Breast epithelium (tissue), 4 donors: ENCODE measurements around the gene PDCD5. TPM values are rescaled to one million over a fixed set of nuclear protein-coding genes. Genes with fewer than 3 reads are reported as not detected.
"Not testable (repeated sequence)": the region's sequence is repeated elsewhere in the genome, so short reads cannot be mapped to it uniquely, and the experiment has no call there.

Source experiments
- DNase-seq, 2 donors: peaks; one replicate each; pipeline ENCODE4 v3.0.0-alpha.2; 2019; ENCODE audit warnings: low spot score in 2 of 2
- H3K27ac ChIP-seq, 2 donors: fragments of 200-600 bp; sonication (generic) in 1 of 2; one replicate each; pipeline ENCODE4 v1.5.1; 2016 to 2019; ENCODE audit warnings: mild to moderate bottlenecking in 1 of 2
- H3K27me3 ChIP-seq, 2 donors: fragments of 200-600 bp; sonication (generic) in 1 of 2; one replicate each; pipeline versions ENCODE4 v1.5.1 to v1.6.0; 2017 to 2019; ENCODE audit warnings: control low read depth in 1 of 2, mild to moderate bottlenecking in 1 of 2
- H3K36me3 ChIP-seq: fragments of 200-600 bp; one replicate; pipeline ENCODE4 v1.5.1; 2019
- H3K4me1 ChIP-seq, 2 donors: fragments of 200-600 bp; sonication (generic); one replicate each; pipeline ENCODE4 v1.5.1; 2016 to 2019; ENCODE audit warnings: control low read depth in 1 of 2
- H3K4me3 ChIP-seq, 3 donors: fragments of 200-600 bp; sonication (generic); 1 replicate in 2 of 3; 2 replicates in 1 of 3; pipeline ENCODE4 v1.5.1; 2016 to 2019; ENCODE audit warnings: mild to moderate bottlenecking in 3 of 3, moderate library complexity in 2 of 3
- H3K9me3 ChIP-seq, 2 donors: fragments of 200-600 bp; sonication (generic) in 1 of 2; one replicate each; pipeline ENCODE4 v1.5.1; 2016 to 2019; ENCODE audit warnings: control low read depth in 1 of 2
- CTCF ChIP-seq, 3 donors: fragments of 450-650 bp; IDR thresholded peaks; one replicate each; pipeline ENCODE4 v1.5.1; 2016 to 2017; ENCODE audit warnings: antibody characterized with exemption in 3 of 3, mild to moderate bottlenecking in 3 of 3, moderate library complexity in 3 of 3
- POLR2A ChIP-seq: fragments of 450-650 bp; IDR thresholded peaks from one replicate; pipeline ENCODE4 v1.6.1; 2016; ENCODE audit warnings: antibody characterized with exemption, mild to moderate bottlenecking, moderate library complexity
- POLR2AphosphoS5 ChIP-seq, 3 donors: sonication (generic); formaldehyde crosslinking; IDR thresholded peaks; one replicate each; pipeline ENCODE4 v1.6.1; 2017; ENCODE audit warnings: antibody characterized with exemption in 3 of 3
- intact Hi-C: fragments of 100-400 bp; cut with DNase I; formaldehyde crosslinking; loops from one replicate; pipeline ENCODE4 v1.15.1; 2023; ENCODE audit warnings: low total_unique reads
- total RNA-seq, 3 donors: library from RNA; depleted of rRNA; stranded (reverse); fragments of >200 nt; gene quantifications; one replicate each; pipeline ENCODE4 v1.1.0, GENCODE V29; 2016

Gene PDCD5
- total RNA-seq, 3 donors from 2014 or later = 82.8 to 93.7 (median 89.3) TPM

DNA sequence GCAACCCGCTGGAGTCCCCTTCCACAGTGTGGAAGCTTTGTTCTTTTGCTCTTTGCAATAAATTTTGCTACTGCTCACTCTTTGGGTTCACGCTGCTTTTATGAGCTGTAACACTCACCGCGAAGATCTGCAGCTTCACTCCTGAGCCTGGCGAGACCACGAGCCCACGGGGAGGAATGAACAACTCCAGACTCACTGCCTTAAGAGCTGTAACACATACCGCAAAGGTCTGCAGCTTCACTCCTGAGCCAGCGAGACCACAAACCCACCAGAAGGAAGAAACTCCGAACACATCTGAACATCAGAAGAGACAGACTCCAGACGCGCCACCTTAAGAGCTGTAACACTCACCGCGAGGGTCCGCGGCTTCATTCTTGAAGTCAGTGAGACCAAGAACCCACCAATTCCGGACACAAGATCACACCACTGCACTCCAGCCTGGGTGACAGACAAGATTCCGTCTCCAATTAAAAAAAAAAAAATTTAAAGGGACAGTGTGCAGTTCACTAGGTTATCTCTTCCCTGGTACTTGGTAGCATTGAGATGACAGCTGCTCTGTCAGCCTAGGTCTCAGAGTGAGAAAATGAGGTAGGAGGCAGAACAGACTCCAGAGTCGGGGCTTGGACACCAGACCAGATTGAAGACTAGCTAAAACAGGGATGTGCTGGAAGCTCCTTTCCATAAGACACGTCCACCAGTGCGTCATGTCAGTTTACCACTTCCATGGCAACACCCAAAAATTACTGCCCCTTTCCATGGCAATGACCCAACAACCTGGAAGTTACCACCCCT is 8.1 kb upstream of the PDCD5 start:
- intact Hi-C loops, H3K27ac ChIP-seq, H3K36me3 ChIP-seq, H3K9me3 ChIP-seq, H3K4me3 ChIP-seq, DNase-seq, H3K4me1 ChIP-seq: not testable (repeated sequence)
- H3K27me3 ChIP-seq = peaks cover 0 to 13% of the 10 kb centered on the region in 2 donors

- Histone ChIP-seq H3K36me3 (no peaks in the 10 kb centered on the region), H3K4me1 (peaks cover 0 to 4% of the 10 kb centered on the region in 2 donors), H3K27ac (no peak overlapping the region), H3K9me3 (no peaks in the 10 kb centered on the region), H3K27me3 (peaks cover 0 to 13% of the 10 kb centered on the region in 2 donors), H3K4me3 (no peak overlapping the region)
- no peak for TF ChIP-seq CTCF (IDR thresholded peaks at IDR 0.05)
- TF ChIP-seq POLR2AphosphoS5 (IDR thresholded peaks at IDR 0.05) = no peak
- TF ChIP-seq POLR2A = no peak
- intact Hi-C loops = no loop called here
- no peak for DNase-seq
These were observed 7.5 kb upstream of the PDCD5 start for GRCh38 chr19:32573492-32573794.

- Histone ChIP-seq H3K27me3 (no peaks in the 10 kb centered on the region), H3K27ac (no peak overlapping the region), H3K36me3 (no peaks in the 10 kb centered on the region), H3K9me3 (no peaks in the 10 kb centered on the region), H3K4me1 (no peaks in the 10 kb centered on the region), H3K4me3 (no peak overlapping the region)
- DNase-seq = no peak
- TF ChIP-seq CTCF (IDR thresholded peaks at IDR 0.05) (no peak), POLR2A (no peak), POLR2AphosphoS5 (IDR thresholded peaks at IDR 0.05) (no peak)
- intact Hi-C loops = no loop called here
These were observed 4.2 kb upstream of the PDCD5 start for GRCh38 chr19:32576790-32577189.

DNA sequence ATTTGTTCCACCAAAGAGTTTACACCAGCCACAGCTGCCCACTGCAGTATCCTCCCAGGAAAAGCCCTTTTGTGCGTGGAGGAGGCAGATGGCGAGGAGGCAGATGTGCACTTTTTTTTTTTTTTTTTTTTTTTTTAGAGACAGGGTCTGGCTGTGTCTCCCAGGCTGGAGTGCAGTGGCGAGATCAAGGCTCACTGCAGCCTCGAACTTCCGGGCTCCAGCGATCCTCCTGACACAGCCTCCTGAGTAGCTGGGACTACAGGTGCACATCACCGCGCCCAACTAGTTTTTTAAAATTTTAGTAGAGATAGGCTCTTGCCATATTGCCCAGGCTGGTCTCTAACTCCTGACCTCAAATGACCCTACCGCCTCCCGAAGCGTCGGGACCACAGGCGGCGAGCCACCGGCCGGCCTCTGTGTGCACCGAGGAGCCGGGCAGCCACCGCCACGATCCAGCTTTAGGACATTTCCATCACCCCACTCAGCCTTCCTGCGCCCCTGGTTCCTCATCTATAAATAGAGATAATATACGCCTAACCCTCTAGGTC is 563 bp upstream of the PDCD5 start:
- Histone ChIP-seq H3K36me3 (no peaks in the 10 kb centered on the region), H3K9me3 (no peaks in the 10 kb centered on the region), H3K27ac (peak overlapping the region; percentile 38 to 86), H3K27me3 (no peaks in the 10 kb centered on the region), H3K4me1 (no peaks in the 10 kb centered on the region), H3K4me3 (peak overlapping the region; percentile 80 to 92 (median 86))
- no peak for TF ChIP-seq POLR2A
- no peak for TF ChIP-seq CTCF (IDR thresholded peaks at IDR 0.05)
- TF ChIP-seq POLR2AphosphoS5 (IDR thresholded peaks at IDR 0.05) = no peak
- no peak for DNase-seq
- intact Hi-C loops = no loop called here

- DNase-seq = no peak
- Histone ChIP-seq H3K9me3 (no peaks in the 10 kb centered on the region), H3K4me3 (peak overlapping the region; percentile 80 to 92 (median 86)), H3K36me3 (no peaks in the 10 kb centered on the region), H3K27me3 (no peaks in the 10 kb centered on the region), H3K4me1 (no peaks in the 10 kb centered on the region), H3K27ac (peak overlapping the region; percentile 84 to 86)
- TF ChIP-seq POLR2AphosphoS5 (IDR thresholded peaks at IDR 0.05) (no peak), POLR2A (no peak), CTCF (IDR thresholded peaks at IDR 0.05) (no peak)
- intact Hi-C loops = no loop called here
These were observed 752 bp downstream of the PDCD5 start for GRCh38 chr19:32581705-32582179.

- H3K27ac ChIP-seq, H3K9me3 ChIP-seq, H3K4me3 ChIP-seq, intact Hi-C loops, DNase-seq, H3K4me1 ChIP-seq, H3K36me3 ChIP-seq, H3K27me3 ChIP-seq: not testable (repeated sequence)
These were observed 6.9 kb downstream of the PDCD5 start for GRCh38 chr19:32587747-32588504.
